ENCODE results near the gene GGT1.
"Not testable (repeated sequence)": the region's sequence is repeated elsewhere in the genome, so short reads cannot be mapped to it uniquely, and the experiment has no call there.

Gene GGT1

GRCh38 chr22:24584166-24584790 is 18.7 kb upstream of the GGT1 start:
- DNase-seq (ENCODE audit: low read depth in 3 of 3), result no peak

- no peak for DNase-seq (ENCODE audit: low read depth in 3 of 3)
These were observed 18.1 kb upstream of the GGT1 start for GRCh38 chr22:24584871-24585411.

DNA sequence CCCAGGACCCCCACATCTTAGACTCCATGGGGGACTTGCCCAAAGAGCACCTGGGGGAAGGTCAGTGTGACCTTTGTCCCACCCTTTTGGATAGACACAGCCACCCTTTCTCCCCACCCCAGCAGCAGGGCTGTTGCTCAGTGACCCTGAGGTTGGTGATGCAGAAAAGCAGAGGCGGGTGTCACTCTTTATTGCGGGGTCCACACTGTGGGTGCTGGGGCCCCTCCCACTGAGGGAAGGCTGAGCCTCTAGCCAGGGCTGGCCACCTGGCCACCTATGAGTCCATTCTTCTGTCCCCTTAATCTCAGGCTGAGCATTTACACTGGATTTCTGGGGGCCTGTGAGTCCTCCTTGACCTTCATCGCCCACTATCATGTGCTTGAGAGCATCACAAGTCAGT is 17.5 kb upstream of the GGT1 start:
- no peak for DNase-seq (ENCODE audit: low read depth in 3 of 3)

DNA sequence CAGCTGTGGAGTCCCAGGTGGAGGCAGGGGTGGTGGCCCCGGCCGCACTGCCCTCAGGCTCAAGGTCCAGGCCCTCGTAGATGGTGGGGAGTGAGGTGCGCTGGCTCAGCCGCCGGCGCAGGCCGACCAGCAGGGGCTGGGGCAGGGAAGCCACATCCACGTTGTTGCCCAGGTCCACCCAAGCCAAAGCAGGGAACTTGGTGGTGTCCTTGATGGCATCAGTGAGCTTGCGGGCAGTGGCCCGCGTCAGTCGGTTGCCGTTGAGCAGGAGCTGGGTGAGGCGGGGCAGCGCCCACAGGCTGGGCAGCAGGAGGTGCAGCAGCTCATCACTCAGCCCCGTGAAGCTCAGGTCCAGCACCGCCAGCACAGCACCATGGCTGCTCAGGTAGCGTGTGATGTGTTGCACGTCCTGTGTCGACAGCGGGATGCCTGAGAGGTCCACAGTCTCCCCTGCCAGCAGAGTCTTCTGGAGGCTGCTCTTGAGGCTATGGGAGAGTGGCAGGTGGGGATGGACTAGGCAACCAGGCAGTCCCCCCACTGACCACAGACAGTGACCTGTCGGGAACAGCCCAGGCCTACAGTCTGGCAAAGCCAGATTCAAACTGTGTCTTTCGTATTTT is 17.0 kb upstream of the GGT1 start:
- no peak for DNase-seq (ENCODE audit: low read depth in 3 of 3)

GRCh38 chr22:24587251-24587650 is 15.7 kb upstream of the GGT1 start:
- DNase-seq (ENCODE audit: low read depth in 3 of 3), result no peak

DNA sequence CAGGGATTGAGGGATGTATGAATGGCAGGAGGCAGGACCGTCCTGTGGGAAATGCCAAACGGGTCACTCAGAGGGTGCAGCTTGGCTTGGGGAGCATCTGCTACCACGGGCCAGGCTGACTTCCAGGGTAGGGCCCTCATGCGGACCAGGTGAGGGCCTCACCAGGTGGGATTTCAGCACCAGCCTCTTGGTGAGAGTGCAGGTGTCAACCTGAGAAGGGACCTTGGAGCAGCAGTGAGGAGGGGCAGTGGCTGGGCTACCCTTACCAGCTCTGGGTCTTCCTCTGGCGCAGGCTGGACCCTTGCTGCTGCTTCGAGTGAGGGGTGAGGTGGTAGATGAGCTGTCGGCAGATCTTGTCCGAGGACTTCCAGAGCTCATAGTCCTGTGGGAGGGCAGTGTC is 15.0 kb upstream of the GGT1 start:
- DNase-seq (ENCODE audit: low read depth in 3 of 3), result no peak

- DNase-seq (ENCODE audit: low read depth in 3 of 3), result no peak
These were observed 14.6 kb upstream of the GGT1 start for GRCh38 chr22:24588381-24588756.

GRCh38 chr22:24588757-24589481 is 14.1 kb upstream of the GGT1 start:
- no peak for DNase-seq (ENCODE audit: low read depth in 3 of 3)

DNA sequence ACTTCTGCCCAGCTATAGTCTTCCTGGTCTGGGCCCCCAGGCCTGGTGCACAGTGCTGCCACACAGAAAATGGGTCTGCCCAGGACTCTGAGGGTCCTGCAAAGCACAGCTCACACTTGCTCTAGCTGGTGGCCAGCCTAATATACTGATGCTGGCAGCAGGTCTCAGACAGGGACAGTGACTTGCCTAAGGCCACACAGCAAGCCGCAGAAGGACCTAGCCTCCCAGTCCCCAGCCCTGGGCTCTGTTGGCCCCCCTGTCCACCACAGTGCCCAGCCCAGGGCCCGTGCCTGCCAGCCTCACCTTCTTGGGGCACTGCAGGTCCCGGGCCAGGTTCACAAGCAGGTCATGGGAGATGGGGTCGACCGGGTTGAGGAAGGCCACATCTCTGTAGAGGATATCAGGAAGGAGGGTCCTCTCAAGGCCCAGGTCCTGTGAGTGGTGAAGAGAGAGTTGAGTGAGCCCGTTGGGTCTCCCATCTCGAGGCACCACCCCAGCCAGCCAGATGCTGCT is 13.4 kb upstream of the GGT1 start:
- no peak for DNase-seq (ENCODE audit: low read depth in 3 of 3)

GRCh38 chr22:24590596-24591173 is 12.3 kb upstream of the GGT1 start:
- DNase-seq (ENCODE audit: low read depth in 3 of 3), result no peak

DNA sequence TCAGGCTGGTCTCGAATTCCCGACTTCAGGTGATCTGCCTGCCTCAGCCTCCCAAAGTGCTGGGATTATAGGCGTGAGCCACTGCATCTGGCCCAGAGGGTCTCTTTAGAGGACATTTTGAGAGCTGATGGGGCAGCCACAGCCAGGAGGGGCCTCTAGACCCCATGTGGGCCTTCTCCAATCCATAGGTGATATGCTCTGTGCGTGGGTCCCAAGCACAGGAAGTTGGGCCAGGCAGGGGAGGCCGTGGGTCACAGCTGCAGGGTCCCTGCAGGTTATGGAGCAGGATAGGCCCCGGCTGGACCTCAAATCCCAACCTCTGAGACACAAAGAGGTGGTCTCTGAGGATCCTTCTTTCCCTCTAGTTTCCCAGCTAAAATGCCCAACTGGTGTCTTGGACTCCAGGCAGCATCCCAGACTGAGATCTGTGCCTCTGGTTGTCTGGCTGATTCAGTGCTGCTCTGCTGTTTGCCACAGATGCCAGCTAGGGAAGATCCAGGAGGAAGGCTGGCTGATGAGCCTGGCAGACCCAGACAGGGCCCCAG is 11.6 kb upstream of the GGT1 start:
- no peak for DNase-seq (ENCODE audit: low read depth in 3 of 3)

DNA sequence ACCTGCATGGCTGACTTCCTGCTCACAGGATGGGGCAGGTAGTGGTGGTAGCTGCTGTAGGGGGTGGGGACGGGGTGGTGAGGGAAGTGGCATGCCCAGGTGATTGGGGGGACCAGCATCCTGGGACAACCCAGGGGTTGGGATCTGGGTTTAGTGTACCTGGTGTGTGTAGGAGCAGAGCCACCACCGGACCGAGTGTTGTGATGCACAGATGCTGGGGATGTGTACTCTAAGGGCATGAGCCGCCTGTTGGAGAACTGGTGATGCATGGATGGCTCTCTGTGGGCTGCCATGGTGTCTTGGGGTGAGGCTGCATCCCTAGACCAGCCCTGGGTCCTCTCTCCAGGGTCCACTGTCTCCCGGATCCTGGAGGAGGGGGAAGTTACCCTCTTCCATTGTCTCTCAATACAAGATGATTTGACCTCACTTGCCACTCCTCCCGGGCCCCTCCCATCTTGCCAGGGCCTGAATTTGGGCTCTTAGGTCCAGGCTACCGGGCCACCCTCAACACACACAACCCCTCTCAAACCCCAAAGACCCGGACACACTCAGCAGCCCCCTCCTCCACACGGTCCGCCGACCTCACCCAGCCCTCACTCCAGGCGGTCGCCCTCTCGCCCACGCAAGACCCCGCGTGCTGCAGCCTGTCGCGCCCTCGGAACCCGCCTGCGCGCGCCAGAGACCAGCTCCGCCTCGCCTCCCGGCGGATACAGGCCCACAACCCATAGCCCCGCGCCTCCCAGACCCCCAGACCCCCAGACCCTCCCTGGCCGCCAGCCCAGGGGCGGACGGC is 10.7 kb upstream of the GGT1 start:
- DNase-seq (ENCODE audit: low read depth in 3 of 3), result no peak

- DNase-seq (ENCODE audit: low read depth in 3 of 3), result no peak
These were observed 10.0 kb upstream of the GGT1 start, which contains the start of gene LRRC75B for GRCh38 chr22:24592851-24593558. LRRC75B (minus strand) TSS chr22:24593073; CDS start chr22:24593039, 34 bp downstream.

DNA sequence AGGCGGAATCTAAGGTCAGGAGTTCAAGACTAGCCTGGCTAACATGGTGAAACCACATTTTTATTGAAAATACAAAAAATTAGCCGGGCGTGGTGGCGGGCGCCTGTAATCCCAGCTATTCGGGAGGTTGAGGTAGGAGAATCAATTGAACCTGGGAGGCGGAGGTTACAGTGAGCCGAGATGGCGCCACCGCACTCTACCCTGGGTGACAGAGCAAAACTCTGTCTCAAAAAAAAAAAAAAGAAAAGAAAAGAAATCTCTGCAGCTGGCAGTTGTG is 9.5 kb upstream of the GGT1 start:
- DNase-seq (ENCODE audit: low read depth in 3 of 3), result not testable (repeated sequence)

GRCh38 chr22:24593836-24594568 is 9.0 kb upstream of the GGT1 start:
- no peak for DNase-seq (ENCODE audit: low read depth in 3 of 3)

GRCh38 chr22:24594569-24595120 is 8.3 kb upstream of the GGT1 start:
- no peak for DNase-seq (ENCODE audit: low read depth in 3 of 3)

DNA sequence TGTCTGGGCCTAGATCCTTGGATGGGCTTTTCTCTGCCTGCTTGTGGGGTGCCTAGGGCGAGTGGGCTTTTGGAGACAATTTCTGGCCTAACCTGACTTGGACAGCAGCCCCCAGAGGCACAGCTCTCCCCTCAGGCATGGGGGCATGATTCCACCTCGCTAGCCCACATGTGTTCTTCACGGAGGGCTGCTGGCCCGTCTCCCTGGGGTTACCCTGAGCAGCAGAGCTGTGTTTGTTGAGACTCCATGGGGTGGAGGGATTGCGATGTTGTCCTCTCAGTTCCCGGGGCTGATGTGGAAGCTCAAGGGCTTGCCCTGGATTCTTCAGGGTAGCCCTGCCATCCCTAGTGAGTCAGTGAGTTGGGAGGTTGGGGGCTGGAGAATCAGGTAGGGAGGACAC is 7.8 kb upstream of the GGT1 start:
- DNase-seq (ENCODE audit: low read depth in 3 of 3), result no peak

DNA sequence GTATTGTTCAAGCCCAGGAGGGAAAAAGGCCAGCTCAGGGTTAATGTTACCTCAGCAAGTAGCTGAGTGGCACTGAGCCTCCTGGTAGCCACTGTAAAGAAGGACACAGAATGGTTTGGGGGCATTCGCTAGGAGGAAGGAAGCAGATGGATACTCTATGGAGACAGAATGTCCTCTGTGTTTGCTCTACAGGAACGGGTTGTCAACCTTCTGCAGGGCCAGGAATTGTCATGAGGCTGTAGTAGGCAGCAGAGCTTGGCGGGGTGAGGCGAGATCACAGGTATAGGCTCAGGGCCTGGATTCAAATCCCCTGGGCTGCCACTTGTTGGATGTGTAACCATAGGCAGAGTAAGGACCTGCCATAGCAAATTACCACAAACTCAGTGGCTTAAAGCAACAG is 7.1 kb upstream of the GGT1 start:
- DNase-seq (ENCODE audit: low read depth in 3 of 3), result no peak

DNA sequence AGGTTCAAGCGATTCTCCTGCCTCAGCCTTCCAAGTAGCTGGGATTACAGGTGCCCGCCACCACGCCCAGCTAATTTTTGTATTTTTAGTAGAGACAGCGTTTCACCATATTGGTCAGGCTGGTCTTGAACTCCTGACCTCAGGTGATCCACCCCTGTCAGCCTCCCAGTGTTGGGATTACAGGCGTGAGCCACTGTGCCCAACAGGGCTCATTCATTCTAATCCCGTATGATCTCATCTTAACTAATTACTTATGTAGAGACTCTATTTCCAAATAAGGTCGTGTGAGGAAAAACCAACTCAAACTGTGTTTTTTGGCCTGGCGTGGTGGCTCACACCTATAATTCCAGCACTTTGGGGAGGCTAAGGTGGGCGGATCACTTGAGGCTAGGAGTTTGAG is 5.9 kb upstream of the GGT1 start:
- DNase-seq (ENCODE audit: low read depth in 3 of 3), result not testable (repeated sequence)

DNA sequence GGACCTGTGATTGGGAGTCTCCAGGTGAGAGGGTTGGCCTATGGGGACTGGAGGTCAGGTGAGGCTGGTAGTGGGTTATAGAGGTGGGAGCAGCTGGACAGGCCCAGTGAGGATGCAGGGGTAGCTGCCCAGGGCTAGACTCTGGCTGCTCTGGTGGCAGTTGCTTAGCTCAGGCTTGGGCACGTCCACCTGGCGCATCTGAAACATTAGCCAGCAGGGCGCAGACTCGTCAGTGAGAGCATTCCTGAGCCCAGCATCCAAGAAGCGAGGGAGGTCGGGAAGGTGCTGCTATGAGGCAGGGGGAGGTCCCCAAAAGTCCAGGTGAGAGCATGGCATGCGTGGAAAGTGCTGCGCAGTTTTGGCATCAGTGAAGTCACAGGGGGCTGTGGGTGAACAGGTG is 3.5 kb upstream of the GGT1 start:
- DNase-seq (ENCODE audit: low read depth in 3 of 3), result no peak
